GM12873 (cell line): Measurements from ENCODE around the gene WNT7B.

ENCODE experiments used
- CTCF ChIP-seq: IDR thresholded peaks from 2 replicates; pipeline ENCODE4 v1.5.1; 2012; ENCODE audit warnings: low read depth, mild to moderate bottlenecking, moderate library complexity, low read length, control low read depth; ENCODE audit not compliant: insufficient read depth; ENCODE audit errors: missing control alignments

Gene WNT7B

DNA sequence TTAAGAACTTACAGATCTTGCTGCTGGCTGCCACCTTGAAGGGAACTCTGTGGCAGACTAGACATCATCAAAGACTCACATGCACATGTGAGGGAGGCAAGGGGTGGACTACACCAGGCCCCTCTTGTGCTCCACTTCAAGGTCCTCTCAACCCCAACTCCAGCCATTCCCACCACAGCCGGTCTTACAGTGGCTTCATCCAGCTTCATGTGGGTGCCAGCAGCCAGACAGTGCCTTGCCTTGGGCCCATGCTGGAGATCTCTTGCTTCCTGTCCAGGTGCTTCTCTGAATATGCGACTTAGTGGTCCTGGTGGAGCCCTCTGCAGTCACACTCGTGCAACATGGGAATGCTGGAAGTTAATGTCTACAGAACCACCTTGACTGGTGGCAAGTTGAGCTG lies 44.6 kb upstream of the WNT7B start:
- TF ChIP-seq CTCF = no peak

GRCh38 chr22:46019351-46019750 lies 42.4 kb upstream of the WNT7B start:
- TF ChIP-seq CTCF = no peak

GRCh38 chr22:46018859-46019258 lies 41.9 kb upstream of the WNT7B start:
- TF ChIP-seq CTCF = no peak

GRCh38 chr22:46017166-46017565 lies 40.2 kb upstream of the WNT7B start:
- TF ChIP-seq CTCF = no peak

GRCh38 chr22:46013460-46014416 lies 36.8 kb upstream of the WNT7B start:
- TF ChIP-seq CTCF = peak; percentile 77

GRCh38 chr22:46012881-46013281 lies 35.9 kb upstream of the WNT7B start:
- no peak for TF ChIP-seq CTCF

DNA sequence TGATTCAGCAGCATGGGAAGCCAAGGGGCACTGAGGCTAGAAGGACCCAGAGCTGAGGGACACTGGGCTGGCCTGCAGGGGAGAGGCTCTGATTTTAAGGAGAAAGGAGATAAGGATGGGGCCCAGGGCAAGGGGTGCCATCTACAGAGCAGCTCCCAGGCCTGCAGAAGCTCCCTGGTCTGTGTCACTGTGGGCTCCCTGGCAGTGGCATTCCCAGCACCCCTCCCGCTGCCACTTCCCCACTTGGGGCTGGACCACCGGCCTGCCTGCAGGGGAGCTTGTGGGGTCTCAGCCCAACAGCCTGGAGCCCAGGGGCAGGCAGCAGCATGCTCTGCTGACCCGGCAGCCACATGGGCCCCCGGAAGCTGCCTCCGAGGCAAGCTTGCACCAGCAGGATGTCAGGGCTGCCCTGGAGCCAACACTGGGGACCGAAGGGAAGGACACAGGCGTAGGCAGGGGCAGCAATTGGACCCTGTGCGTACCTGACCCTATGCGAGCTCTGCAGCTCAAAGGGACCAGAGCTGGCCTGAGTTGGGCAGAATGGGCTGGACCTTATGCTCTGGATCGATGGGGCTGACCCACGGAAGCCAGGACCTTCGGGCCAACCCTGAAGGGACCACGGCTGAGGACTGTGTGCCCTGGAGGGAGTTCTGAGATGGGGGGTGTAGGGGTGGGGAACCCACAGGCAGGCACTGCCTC lies 35.4 kb upstream of the WNT7B start:
- TF ChIP-seq CTCF = no peak
